H9 (cell line): Measurements from ENCODE around the gene SULT1A1. TPM values are rescaled to one million over a fixed set of nuclear protein-coding genes. Genes with fewer than 3 reads are reported as not detected.

ENCODE experiments used
- DNase-seq: peaks from one replicate; pipeline ENCODE4 v3.0.0-alpha.2; 2017
- H2AFZ ChIP-seq: one replicate; pipeline ENCODE4 v1.6.1; 2013; ENCODE audit warnings: mild to moderate bottlenecking, low read length, control low read depth, moderate library complexity
- H2AK5ac ChIP-seq: 2 replicates; pipeline ENCODE4 v1.6.1; 2013; ENCODE audit warnings: low read length, control low read depth, mixed read lengths; ENCODE audit not compliant: insufficient read length
- H2BK120ac ChIP-seq: one replicate; pipeline ENCODE4 v1.6.1; 2013; ENCODE audit warnings: low read depth, mild to moderate bottlenecking, low read length, control low read depth, inconsistent platforms; ENCODE audit not compliant: poor library complexity, severe bottlenecking
- H2BK12ac ChIP-seq: 2 replicates; pipeline ENCODE4 v1.6.1; 2013; ENCODE audit warnings: low read length, control low read depth, mixed read lengths, low read depth; ENCODE audit not compliant: insufficient read length
- H2BK15ac ChIP-seq: 2 replicates; pipeline ENCODE4 v1.6.1; 2013; ENCODE audit warnings: low read depth, low read length, control low read depth
- H2BK20ac ChIP-seq: one replicate; pipeline ENCODE4 v1.6.1; 2013; ENCODE audit warnings: low read depth, mild to moderate bottlenecking, low read length, control low read depth, inconsistent platforms; ENCODE audit not compliant: poor library complexity, severe bottlenecking
- H2BK5ac ChIP-seq: 2 replicates; pipeline ENCODE4 v1.6.1; 2013; ENCODE audit warnings: low read length, control low read depth, mixed read lengths; ENCODE audit not compliant: insufficient read length
- H3K14ac ChIP-seq: 2 replicates; pipeline ENCODE4 v1.6.1; 2013; ENCODE audit warnings: low read length, control low read depth; ENCODE audit not compliant: insufficient read depth
- H3K18ac ChIP-seq: 2 replicates; pipeline ENCODE4 v1.6.1; 2013; ENCODE audit warnings: low read depth, mild to moderate bottlenecking, mixed read lengths, low read length, control low read depth; ENCODE audit not compliant: insufficient read length
- H3K23ac ChIP-seq: 2 replicates; pipeline ENCODE4 v1.6.1; 2013; ENCODE audit warnings: low read length, control low read depth, mixed read lengths, low read depth; ENCODE audit not compliant: insufficient read length
- H3K23me2 ChIP-seq: 2 replicates; pipeline ENCODE4 v1.6.1; 2013; ENCODE audit warnings: low read depth, mild to moderate bottlenecking, mixed read lengths, low read length, control low read depth; ENCODE audit not compliant: insufficient read length, poor library complexity, severe bottlenecking
- H3K27ac ChIP-seq: 2 replicates; pipeline ENCODE4 v1.5.1; 2013; ENCODE audit warnings: low read length, control low read depth, mixed read lengths, low read depth; ENCODE audit not compliant: insufficient read length
- H3K27me3 ChIP-seq: 2 replicates; pipeline ENCODE4 v1.6.1; 2013; ENCODE audit warnings: low read length, control low read depth, inconsistent platforms; ENCODE audit not compliant: insufficient read depth
- H3K4ac ChIP-seq: 2 replicates; pipeline ENCODE4 v1.6.1; 2013; ENCODE audit warnings: low read depth, mild to moderate bottlenecking, control low read depth, inconsistent platforms, low read length, moderate library complexity
- H3K4me1 ChIP-seq: 2 replicates; pipeline ENCODE4 v1.6.1; 2013; ENCODE audit warnings: low read length, control low read depth, inconsistent platforms; ENCODE audit not compliant: insufficient read depth
- H3K4me2 ChIP-seq: 2 replicates; pipeline ENCODE4 v1.6.1; 2013; ENCODE audit warnings: low read length, control low read depth, mixed read lengths; ENCODE audit not compliant: insufficient read length, insufficient read depth
- H3K56ac ChIP-seq: 2 replicates; pipeline ENCODE4 v1.6.1; 2013; ENCODE audit warnings: low read depth, mild to moderate bottlenecking, mixed read lengths, low read length, control low read depth; ENCODE audit not compliant: insufficient read length
- H3K79me1 ChIP-seq: 2 replicates; pipeline ENCODE4 v1.6.1; 2013; ENCODE audit warnings: low read depth, mild to moderate bottlenecking, moderate library complexity, low read length, control low read depth, inconsistent platforms; ENCODE audit not compliant: insufficient read depth, poor library complexity, severe bottlenecking
- H3K79me2 ChIP-seq: 2 replicates; pipeline ENCODE4 v1.6.1; 2013; ENCODE audit warnings: low read length, control low read depth, inconsistent platforms; ENCODE audit not compliant: insufficient read depth
- H3K9ac ChIP-seq: 2 replicates; pipeline ENCODE4 v1.6.1; 2013; ENCODE audit warnings: low read length, control low read depth, mixed read lengths; ENCODE audit not compliant: insufficient read length; ENCODE audit errors: extremely low read depth
- H3K9me3 ChIP-seq: one replicate; pipeline ENCODE4 v1.6.1; 2013; ENCODE audit warnings: low read depth, low read length, inconsistent platforms; ENCODE audit not compliant: control insufficient read depth
- H3T11ph ChIP-seq: one replicate; pipeline ENCODE4 v1.6.1; 2013; ENCODE audit warnings: mild to moderate bottlenecking, low read length, control low read depth, inconsistent platforms
- H4K20me1 ChIP-seq: one replicate; pipeline ENCODE4 v1.6.1; 2013; ENCODE audit not compliant: control insufficient read depth, insufficient read length, insufficient read depth
- H4K5ac ChIP-seq: 2 replicates; pipeline ENCODE4 v1.6.1; 2013; ENCODE audit warnings: low read depth, mild to moderate bottlenecking, mixed read lengths, low read length, control low read depth; ENCODE audit not compliant: insufficient read length
- H4K8ac ChIP-seq: replicated peaks from 2 replicates; pipeline ENCODE4 v1.6.1; 2013; ENCODE audit warnings: low read length, control low read depth, mixed read lengths, low read depth; ENCODE audit not compliant: insufficient read length
- H4K91ac ChIP-seq: 2 replicates; pipeline ENCODE4 v1.6.1; 2013; ENCODE audit warnings: low read depth, mild to moderate bottlenecking, moderate library complexity, mixed read lengths, low read length, control low read depth; ENCODE audit not compliant: insufficient read length
- H3K27ac Mint-ChIP-seq, 3 experiments: 2 replicates in 2 of 3; 3 replicates in 1 of 3; pipeline ENCODE4 v1.8.0; 2020 to 2021; ENCODE audit warnings: mixed read lengths in 3 of 3, mild to moderate bottlenecking in 1 of 3, moderate library complexity in 1 of 3
- H3K27me3 Mint-ChIP-seq: 2 replicates; pipeline ENCODE4 v1.8.0; 2021; ENCODE audit warnings: low read depth, mild to moderate bottlenecking, moderate library complexity, mixed read lengths
- H3K36me3 Mint-ChIP-seq, 3 experiments: 2 replicates in 2 of 3; 3 replicates in 1 of 3; pipeline ENCODE4 v1.8.0; 2020 to 2021; ENCODE audit warnings: low read depth in 3 of 3, mixed read lengths in 3 of 3; ENCODE audit not compliant: insufficient read depth in 1 of 3
- H3K4me1 Mint-ChIP-seq, 2 experiments: 2 replicates each; pipeline ENCODE4 v1.8.0; 2020; ENCODE audit warnings: mixed read lengths in 2 of 2
- H3K4me3 Mint-ChIP-seq, 2 experiments: 2 replicates in 1 of 2; 3 replicates in 1 of 2; pipeline ENCODE4 v1.8.0; 2020 to 2021; ENCODE audit warnings: mild to moderate bottlenecking in 2 of 2, mixed read lengths in 2 of 2, moderate library complexity in 1 of 2
- H3K9me3 Mint-ChIP-seq, 2 experiments: 2 replicates in 1 of 2; 3 replicates in 1 of 2; pipeline ENCODE4 v1.8.0; 2020; ENCODE audit warnings: mild to moderate bottlenecking in 2 of 2, mixed read lengths in 2 of 2, moderate library complexity in 1 of 2
- CTCF ChIP-seq: fragments of 200-600 bp; sonication (generic); conservative IDR thresholded peaks from 3 replicates; pipeline ENCODE4 v1.8.0; 2021; ENCODE audit warnings: antibody characterized with exemption, mild to moderate bottlenecking
- WGBS: extraction: QIAGEN DNeasy Blood & Tissue Kit; methylation state at CpG from one replicate; pipeline ENCODE4 v1.1.7; 2013; ENCODE audit warnings: missing lambda C conversion rate, low lambda C conversion rate, mixed read lengths; ENCODE audit not compliant: insufficient read length; ENCODE audit errors: extremely low coverage; 5-methylcytosine and 5-hydroxymethylcytosine counted together
- total RNA-seq: library from RNA; stranded (reverse); gene quantifications from 2 replicates; pipeline ENCODE4 v1.2.1, GENCODE V29; 2021

SULT1A1 gene
- total RNA-seq, 1 experiment from 2014 or later = 4.8 TPM

GRCh38 chr16:28590384-28591340 is 19.2 kb downstream of the SULT1A1 start:
- no peak for DNase-seq
- H3K27me3 Mint-ChIP-seq = no peaks in the 10 kb centered on the region
- WGBS = no CpG with 5 or more reads among the region's 22 CpGs
- Histone ChIP-seq H3K27ac (no peak overlapping the region), H4K91ac (no peak overlapping the region), H2AFZ (no peak overlapping the region), H3K4me2 (no peak overlapping the region), H3K23me2 (no peaks in the 10 kb centered on the region), H4K20me1 (no peaks in the 10 kb centered on the region), H3K9me3 (no peaks in the 10 kb centered on the region), H2BK5ac (no peak overlapping the region), H3K79me2 (no peaks in the 10 kb centered on the region), H4K8ac (no peak overlapping the region), H3K23ac (no peak overlapping the region), H3K14ac (no peak overlapping the region), H2BK15ac (no peak overlapping the region), H2BK20ac (no peak overlapping the region), H3K9ac (no peak overlapping the region), H2BK12ac (no peak overlapping the region), H3K4ac (no peak overlapping the region), H3K18ac (no peak overlapping the region), H2AK5ac (no peak overlapping the region), H3K27me3 (no peaks in the 10 kb centered on the region), H2BK120ac (no peak overlapping the region), H3K79me1 (no peaks in the 10 kb centered on the region), H3K56ac (no peak overlapping the region), H3T11ph (no peak overlapping the region), H3K4me1 (no peaks in the 10 kb centered on the region), H4K5ac (no peak overlapping the region)
- H3K36me3 Mint-ChIP-seq = peaks cover 13 to 48% (median 32%) of the 10 kb centered on the region in 3 experiments
- no peak overlapping the region; a peak in 1 of 7 replicates for H3K27ac Mint-ChIP-seq
- no peak for TF ChIP-seq CTCF
- no peaks in the 10 kb centered on the region for H3K9me3 Mint-ChIP-seq
- no peaks in the 10 kb centered on the region for H3K4me1 Mint-ChIP-seq
- H3K4me3 Mint-ChIP-seq = no peak overlapping the region
